ENCODE measurements around the gene NAA10.

The NAA10 gene

GRCh38 chrX:153971450-153972367 is 36.9 kb upstream of the NAA10 start, which contains the start of gene HCFC1:
HCFC1 (minus strand) TSS chrX:153971818; CDS start chrX:153970840, 978 bp downstream.
- TF ChIP-seq EP300 (IDR thresholded peaks at IDR 0.05; ENCODE audit: borderline replicate concordance) (no peak), TEAD4 (IDR thresholded peaks at IDR 0.05) (no peak; the same call in 1 of the 2 replicates), TCF12 (IDR thresholded peaks at IDR 0.05; ENCODE audit: low read depth) (0 out of 2 replicates have a peak, but pooled peaks have one; percentile 11), YY1 (IDR thresholded peaks at IDR 0.05; ENCODE audit: low read depth) (peak; percentile 90), CREB1 (IDR thresholded peaks at IDR 0.05; ENCODE audit: low read depth) (0 out of 2 replicates have a peak, but pooled peaks have one; percentile 39), RAD21 (IDR thresholded peaks at IDR 0.05; ENCODE audit: low read depth) (no peak), USF1 (IDR thresholded peaks at IDR 0.05) (no peak), EGR1 (IDR thresholded peaks at IDR 0.05) (peak; percentile 69; the same call in 1 of the 2 replicates), NFIC (IDR thresholded peaks at IDR 0.05) (0 out of 2 replicates have a peak, but pooled peaks have one; percentile 8), FOXM1 (IDR thresholded peaks at IDR 0.05; ENCODE audit: borderline replicate concordance, low read depth) (no peak), MAX (IDR thresholded peaks at IDR 0.05) (peak; percentile 68), TAF1 (IDR thresholded peaks at IDR 0.05; ENCODE audit: low read depth) (peak; percentile 49), REST (IDR thresholded peaks at IDR 0.05; ENCODE audit: low read depth) (no peak; the same call in 1 of the 2 replicates), ZBTB7A (IDR thresholded peaks at IDR 0.05; ENCODE audit: low read depth) (no peak), CEBPB (IDR thresholded peaks at IDR 0.05) (no peak)

- no peak for TF ChIP-seq EP300 (IDR thresholded peaks at IDR 0.05; ENCODE audit: borderline replicate concordance)
- TF ChIP-seq YY1 (IDR thresholded peaks at IDR 0.05; ENCODE audit: low read depth), result peak; percentile 90
- peak; percentile 42 for TF ChIP-seq TAF1 (IDR thresholded peaks at IDR 0.05; ENCODE audit: low read depth)
Observed at GRCh38 chrX:153971124-153971449, 36.2 kb upstream of the NAA10 start.

- TF ChIP-seq CEBPB (IDR thresholded peaks at IDR 0.05) (no peak), TCF12 (IDR thresholded peaks at IDR 0.05; ENCODE audit: low read depth) (no peak), USF1 (IDR thresholded peaks at IDR 0.05) (no peak), MAX (IDR thresholded peaks at IDR 0.05) (peak; percentile 73), REST (IDR thresholded peaks at IDR 0.05; ENCODE audit: low read depth) (no peak), CREB1 (IDR thresholded peaks at IDR 0.05; ENCODE audit: low read depth) (no peak), FOXM1 (IDR thresholded peaks at IDR 0.05; ENCODE audit: borderline replicate concordance, low read depth) (no peak)
Observed at GRCh38 chrX:153970357-153971123, 35.7 kb upstream of the NAA10 start.

GRCh38 chrX:153969904-153970356 is 35.1 kb upstream of the NAA10 start:
- no peak for TF ChIP-seq TEAD4 (IDR thresholded peaks at IDR 0.05)
- TF ChIP-seq EP300 (IDR thresholded peaks at IDR 0.05; ENCODE audit: borderline replicate concordance), result no peak
- TF ChIP-seq RAD21 (IDR thresholded peaks at IDR 0.05; ENCODE audit: low read depth), result no peak
- TF ChIP-seq REST (IDR thresholded peaks at IDR 0.05; ENCODE audit: low read depth), result no peak
- no peak for TF ChIP-seq ZBTB7A (IDR thresholded peaks at IDR 0.05; ENCODE audit: low read depth)
- TF ChIP-seq EGR1 (IDR thresholded peaks at IDR 0.05), result no peak
- no peak for TF ChIP-seq MAX (IDR thresholded peaks at IDR 0.05)
- no peak for TF ChIP-seq TAF1 (IDR thresholded peaks at IDR 0.05; ENCODE audit: low read depth)
- TF ChIP-seq USF1 (IDR thresholded peaks at IDR 0.05), result no peak
- TF ChIP-seq TCF12 (IDR thresholded peaks at IDR 0.05; ENCODE audit: low read depth), result no peak
- TF ChIP-seq NFIC (IDR thresholded peaks at IDR 0.05), result no peak
- TF ChIP-seq YY1 (IDR thresholded peaks at IDR 0.05; ENCODE audit: low read depth), result no peak
- no peak for TF ChIP-seq FOXM1 (IDR thresholded peaks at IDR 0.05; ENCODE audit: borderline replicate concordance, low read depth)
- TF ChIP-seq CREB1 (IDR thresholded peaks at IDR 0.05; ENCODE audit: low read depth), result no peak
- no peak for TF ChIP-seq CEBPB (IDR thresholded peaks at IDR 0.05)

Data from Ishikawa (cell line).